ENCODE measurements around the gene TAF11L14.
"Not testable (repeated sequence)": the region's sequence is repeated elsewhere in the genome, so short reads cannot be mapped to it uniquely, and the experiment has no call there.

The TAF11L14 gene

DNA sequence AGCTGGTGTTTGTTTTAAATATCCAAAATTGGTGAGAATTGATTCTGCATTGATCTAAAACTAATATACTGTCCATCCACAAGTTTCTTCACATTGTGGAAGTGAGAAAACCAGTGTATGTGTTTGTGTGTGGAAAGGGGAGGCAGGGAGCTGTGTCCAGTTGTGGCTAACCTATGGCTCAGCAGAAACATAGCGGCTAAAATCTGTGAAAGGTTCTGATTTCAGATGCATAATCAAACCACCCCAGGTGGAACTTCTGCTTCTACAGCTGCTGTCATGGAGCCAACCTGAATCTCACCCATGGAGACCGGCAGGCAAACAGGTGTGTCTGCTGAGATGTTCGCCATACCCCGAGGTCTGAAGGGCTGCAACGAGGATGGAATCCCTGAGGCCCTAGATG is at the start of gene TAF11L14:
TAF11L14 (plus strand) TSS at position 301 of the 400 bp plus-strand sequence.
- no peaks in the 10 kb centered on the region for H3K4me1 ChIP-seq (ENCODE audit: control insufficient read depth in 1 of 2, insufficient read depth in 2 of 2, low read length in 2 of 2)
- H3K27ac ChIP-seq (ENCODE audit: low read depth, low read length) = no peak within 1 kb of the TSS
- H3K9me3 ChIP-seq (ENCODE audit: control insufficient read depth in 1 of 2, low read length in 2 of 2) = peaks cover 4 to 7% of the 10 kb centered on the region in 2 donors
- H3K9ac ChIP-seq (ENCODE audit: low read depth in 1 of 2, low read length in 2 of 2) = no peak within 1 kb of the TSS
- no peak within 1 kb of the TSS for H3K4me3 ChIP-seq (ENCODE audit: low read depth in 1 of 2, low read length in 2 of 2)
- no peaks in the 10 kb centered on the region for H3K27me3 ChIP-seq (ENCODE audit: control insufficient read depth in 1 of 2, insufficient read depth in 2 of 2, low read length in 2 of 2)
- H3K36me3 ChIP-seq (ENCODE audit: control insufficient read depth in 1 of 2, insufficient read depth in 2 of 2, low read length in 2 of 2) = no peaks in the 10 kb centered on the region

DNA sequence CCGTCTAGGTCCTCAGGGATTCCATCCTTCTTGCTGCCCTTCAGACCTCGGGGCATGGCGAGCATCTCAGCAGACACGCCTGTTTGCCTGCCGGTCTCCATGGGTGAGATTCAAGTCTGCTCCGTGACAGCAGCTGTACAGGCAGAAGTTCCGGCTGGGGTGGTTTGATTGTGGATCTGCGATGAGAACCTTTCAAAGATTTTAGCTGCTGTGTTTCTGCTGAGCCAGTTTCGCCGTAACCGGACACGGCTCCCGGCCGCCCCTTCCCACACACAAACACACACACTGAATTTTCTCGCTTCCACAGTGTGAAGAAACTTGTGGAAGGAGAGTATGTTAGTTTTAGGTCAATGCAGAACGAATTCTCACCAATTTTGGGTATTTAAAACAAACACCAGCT is 48.6 kb upstream of the TAF11L14 start, which contains the start of gene TAF11L7:
TAF11L7 (minus strand) TSS at position 101 of the 400 bp plus-strand sequence.
- H3K27me3 ChIP-seq (ENCODE audit: control insufficient read depth in 1 of 2, insufficient read depth in 2 of 2, low read length in 2 of 2); H3K36me3 ChIP-seq (ENCODE audit: control insufficient read depth in 1 of 2, insufficient read depth in 2 of 2, low read length in 2 of 2); H3K9me3 ChIP-seq (ENCODE audit: control insufficient read depth in 1 of 2, low read length in 2 of 2); H3K4me3 ChIP-seq (ENCODE audit: low read depth in 1 of 2, low read length in 2 of 2); H3K4me1 ChIP-seq (ENCODE audit: control insufficient read depth in 1 of 2, insufficient read depth in 2 of 2, low read length in 2 of 2); H3K9ac ChIP-seq (ENCODE audit: low read depth in 1 of 2, low read length in 2 of 2); H3K27ac ChIP-seq (ENCODE audit: low read depth, low read length): not testable (repeated sequence)

DNA sequence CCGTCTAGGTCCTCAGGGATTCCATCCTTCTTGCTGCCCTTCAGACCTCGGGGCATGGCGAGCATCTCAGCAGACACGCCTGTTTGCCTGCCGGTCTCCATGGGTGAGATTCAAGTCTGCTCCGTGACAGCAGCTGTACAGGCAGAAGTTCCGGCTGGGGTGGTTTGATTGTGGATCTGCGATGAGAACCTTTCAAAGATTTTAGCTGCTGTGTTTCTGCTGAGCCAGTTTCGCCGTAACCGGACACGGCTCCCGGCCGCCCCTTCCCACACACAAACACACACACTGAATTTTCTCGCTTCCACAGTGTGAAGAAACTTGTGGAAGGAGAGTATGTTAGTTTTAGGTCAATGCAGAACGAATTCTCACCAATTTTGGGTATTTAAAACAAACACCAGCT is 43.4 kb upstream of the TAF11L14 start, which contains the start of gene TAF11L8:
TAF11L8 (minus strand) TSS at position 101 of the 400 bp plus-strand sequence.
- not testable (repeated sequence) for H3K9me3 ChIP-seq (ENCODE audit: control insufficient read depth in 1 of 2, low read length in 2 of 2); H3K4me3 ChIP-seq (ENCODE audit: low read depth in 1 of 2, low read length in 2 of 2); H3K9ac ChIP-seq (ENCODE audit: low read depth in 1 of 2, low read length in 2 of 2); H3K27me3 ChIP-seq (ENCODE audit: control insufficient read depth in 1 of 2, insufficient read depth in 2 of 2, low read length in 2 of 2); H3K36me3 ChIP-seq (ENCODE audit: control insufficient read depth in 1 of 2, insufficient read depth in 2 of 2, low read length in 2 of 2); H3K27ac ChIP-seq (ENCODE audit: low read depth, low read length); H3K4me1 ChIP-seq (ENCODE audit: control insufficient read depth in 1 of 2, insufficient read depth in 2 of 2, low read length in 2 of 2)

DNA sequence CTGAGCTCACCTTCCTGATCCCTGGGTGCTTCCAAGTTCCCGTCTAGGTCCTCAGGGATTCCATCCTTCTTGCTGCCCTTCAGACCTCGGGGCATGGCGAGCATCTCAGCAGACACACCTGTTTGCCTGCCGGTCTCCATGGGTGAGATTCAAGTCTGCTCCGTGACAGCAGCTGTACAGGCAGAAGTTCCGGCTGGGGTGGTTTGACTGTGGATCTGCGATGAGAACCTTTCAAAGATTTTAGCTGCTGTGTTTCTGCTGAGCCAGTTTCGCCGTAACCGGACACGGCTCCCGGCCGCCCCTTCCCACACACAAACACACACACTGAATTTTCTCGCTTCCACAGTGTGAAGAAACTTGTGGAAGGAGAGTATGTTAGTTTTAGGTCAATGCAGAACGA is 40.0 kb upstream of the TAF11L14 start, which contains the start of gene TAF11L9:
TAF11L9 (minus strand) TSS at position 140 of the 400 bp plus-strand sequence.
- H3K4me1 ChIP-seq (ENCODE audit: control insufficient read depth in 1 of 2, insufficient read depth in 2 of 2, low read length in 2 of 2); H3K4me3 ChIP-seq (ENCODE audit: low read depth in 1 of 2, low read length in 2 of 2); H3K9me3 ChIP-seq (ENCODE audit: control insufficient read depth in 1 of 2, low read length in 2 of 2); H3K27ac ChIP-seq (ENCODE audit: low read depth, low read length); H3K27me3 ChIP-seq (ENCODE audit: control insufficient read depth in 1 of 2, insufficient read depth in 2 of 2, low read length in 2 of 2); H3K36me3 ChIP-seq (ENCODE audit: control insufficient read depth in 1 of 2, insufficient read depth in 2 of 2, low read length in 2 of 2); H3K9ac ChIP-seq (ENCODE audit: low read depth in 1 of 2, low read length in 2 of 2): not testable (repeated sequence)

DNA sequence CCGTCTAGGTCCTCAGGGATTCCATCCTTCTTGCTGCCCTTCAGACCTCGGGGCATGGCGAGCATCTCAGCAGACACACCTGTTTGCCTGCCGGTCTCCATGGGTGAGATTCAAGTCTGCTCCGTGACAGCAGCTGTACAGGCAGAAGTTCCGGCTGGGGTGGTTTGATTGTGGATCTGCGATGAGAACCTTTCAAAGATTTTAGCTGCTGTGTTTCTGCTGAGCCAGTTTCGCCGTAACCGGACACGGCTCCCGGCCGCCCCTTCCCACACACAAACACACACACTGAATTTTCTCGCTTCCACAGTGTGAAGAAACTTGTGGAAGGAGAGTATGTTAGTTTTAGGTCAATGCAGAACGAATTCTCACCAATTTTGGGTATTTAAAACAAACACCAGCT is 36.5 kb upstream of the TAF11L14 start, which contains the start of gene TAF11L10:
TAF11L10 (minus strand) TSS at position 101 of the 400 bp plus-strand sequence.
- H3K4me1 ChIP-seq (ENCODE audit: control insufficient read depth in 1 of 2, insufficient read depth in 2 of 2, low read length in 2 of 2); H3K27me3 ChIP-seq (ENCODE audit: control insufficient read depth in 1 of 2, insufficient read depth in 2 of 2, low read length in 2 of 2); H3K36me3 ChIP-seq (ENCODE audit: control insufficient read depth in 1 of 2, insufficient read depth in 2 of 2, low read length in 2 of 2); H3K4me3 ChIP-seq (ENCODE audit: low read depth in 1 of 2, low read length in 2 of 2); H3K27ac ChIP-seq (ENCODE audit: low read depth, low read length); H3K9me3 ChIP-seq (ENCODE audit: control insufficient read depth in 1 of 2, low read length in 2 of 2); H3K9ac ChIP-seq (ENCODE audit: low read depth in 1 of 2, low read length in 2 of 2): not testable (repeated sequence)

DNA sequence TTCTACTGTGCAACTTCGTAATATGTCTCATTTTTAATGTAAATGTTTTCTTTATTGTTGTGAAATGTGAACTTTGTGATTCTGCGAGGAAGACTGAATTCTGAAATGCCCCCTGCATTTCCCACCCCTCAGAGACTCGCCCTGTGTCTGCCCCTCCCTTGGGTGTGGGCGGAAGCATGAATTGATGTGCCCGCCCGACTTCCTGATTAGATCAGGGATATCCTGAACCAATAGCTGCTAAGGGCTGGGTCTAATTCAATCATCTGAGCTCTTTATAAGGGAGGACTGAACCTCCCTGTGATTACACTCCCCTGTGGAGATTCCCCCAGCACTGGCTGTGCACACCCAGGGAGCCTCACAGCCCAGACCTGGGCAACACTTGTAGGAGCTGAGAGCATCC is 30.4 kb upstream of the TAF11L14 start, which contains the start of gene TAF11L11:
TAF11L11 (plus strand) TSS at position 304 of the 400 bp plus-strand sequence.
- not testable (repeated sequence) for H3K27ac ChIP-seq (ENCODE audit: low read depth, low read length); H3K27me3 ChIP-seq (ENCODE audit: control insufficient read depth in 1 of 2, insufficient read depth in 2 of 2, low read length in 2 of 2); H3K9me3 ChIP-seq (ENCODE audit: control insufficient read depth in 1 of 2, low read length in 2 of 2); H3K36me3 ChIP-seq (ENCODE audit: control insufficient read depth in 1 of 2, insufficient read depth in 2 of 2, low read length in 2 of 2); H3K9ac ChIP-seq (ENCODE audit: low read depth in 1 of 2, low read length in 2 of 2); H3K4me1 ChIP-seq (ENCODE audit: control insufficient read depth in 1 of 2, insufficient read depth in 2 of 2, low read length in 2 of 2); H3K4me3 ChIP-seq (ENCODE audit: low read depth in 1 of 2, low read length in 2 of 2)

DNA sequence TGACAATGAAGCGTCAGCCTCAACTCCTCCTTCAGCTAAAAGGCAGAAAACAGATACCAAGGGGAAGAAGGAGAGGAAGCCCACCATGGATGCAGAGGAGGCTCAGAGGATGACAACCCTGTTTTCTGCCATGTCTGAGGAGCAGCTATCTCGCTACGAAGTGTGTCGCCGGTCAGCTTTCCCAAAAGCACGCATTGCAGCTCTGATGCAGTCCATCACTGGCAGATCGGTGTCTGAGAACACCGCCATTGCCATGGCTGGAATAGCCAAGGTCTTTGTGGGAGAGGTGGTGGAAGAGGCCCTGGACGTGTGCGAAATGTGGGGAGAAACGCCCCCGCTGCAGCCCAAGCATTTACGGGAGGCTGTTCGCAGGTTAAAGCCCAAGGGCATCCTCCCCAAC is 29.3 kb upstream of the TAF11L14 start:
- no peaks in the 10 kb centered on the region for H3K36me3 ChIP-seq (ENCODE audit: control insufficient read depth in 1 of 2, insufficient read depth in 2 of 2, low read length in 2 of 2)
- peaks cover 3% of the 10 kb centered on the region in 2 donors for H3K9me3 ChIP-seq (ENCODE audit: control insufficient read depth in 1 of 2, low read length in 2 of 2)

DNA sequence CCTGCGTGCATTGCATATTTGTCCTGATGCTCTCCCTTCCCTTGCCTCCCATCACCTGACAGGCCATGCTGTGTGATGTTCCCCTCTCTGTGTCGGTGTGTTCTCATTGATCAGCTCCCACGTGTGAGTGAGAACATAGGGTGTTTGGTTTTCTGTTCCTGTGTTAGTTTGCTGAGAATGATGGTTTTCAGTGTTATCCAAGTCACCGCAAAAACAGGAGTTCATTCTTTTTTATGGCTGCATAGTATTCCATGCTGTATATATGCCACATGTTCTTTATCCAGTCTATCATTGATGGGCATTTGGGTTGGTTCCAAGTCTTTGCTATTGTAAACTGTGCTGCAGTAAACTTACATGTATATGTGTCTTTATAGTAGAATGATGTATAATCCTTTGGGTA is 26.8 kb upstream of the TAF11L14 start:
- not testable (repeated sequence) for H3K9ac ChIP-seq (ENCODE audit: low read depth in 1 of 2, low read length in 2 of 2)

More for the DNA sequence above, 29.3 kb upstream of the TAF11L14 start:
- Histone ChIP-seq H3K27ac (ENCODE audit: low read depth, low read length) (no peak overlapping the region), H3K4me3 (ENCODE audit: low read depth in 1 of 2, low read length in 2 of 2) (no peak overlapping the region), H3K4me1 (ENCODE audit: control insufficient read depth in 1 of 2, insufficient read depth in 2 of 2, low read length in 2 of 2) (no peaks in the 10 kb centered on the region), H3K9ac (ENCODE audit: low read depth in 1 of 2, low read length in 2 of 2) (no peak overlapping the region), H3K27me3 (ENCODE audit: control insufficient read depth in 1 of 2, insufficient read depth in 2 of 2, low read length in 2 of 2) (no peaks in the 10 kb centered on the region)

DNA sequence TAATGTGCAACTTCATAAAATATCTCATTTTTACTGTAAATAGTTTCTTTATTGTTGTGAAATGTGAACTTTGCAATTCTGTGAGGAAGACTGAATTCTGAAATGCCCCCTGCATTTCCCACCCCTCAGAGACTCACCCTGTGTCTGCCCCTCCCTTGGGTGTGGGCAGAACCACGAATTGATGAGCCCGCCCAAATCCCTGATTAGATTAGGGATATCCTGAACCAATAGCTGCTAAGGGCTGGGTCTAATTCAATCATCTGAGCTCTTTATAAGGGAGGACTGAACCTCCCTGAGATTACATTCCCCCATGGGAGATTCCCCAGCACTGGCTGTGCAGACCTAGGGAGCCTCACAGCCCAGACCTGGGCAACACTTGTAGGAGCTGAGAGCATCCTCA is 24.2 kb upstream of the TAF11L14 start, which contains the start of gene TAF11L12:
TAF11L12 (plus strand) TSS at position 301 of the 400 bp plus-strand sequence.
- not testable (repeated sequence) for H3K4me3 ChIP-seq (ENCODE audit: low read depth in 1 of 2, low read length in 2 of 2); H3K27ac ChIP-seq (ENCODE audit: low read depth, low read length); H3K27me3 ChIP-seq (ENCODE audit: control insufficient read depth in 1 of 2, insufficient read depth in 2 of 2, low read length in 2 of 2); H3K4me1 ChIP-seq (ENCODE audit: control insufficient read depth in 1 of 2, insufficient read depth in 2 of 2, low read length in 2 of 2); H3K9ac ChIP-seq (ENCODE audit: low read depth in 1 of 2, low read length in 2 of 2); H3K36me3 ChIP-seq (ENCODE audit: control insufficient read depth in 1 of 2, insufficient read depth in 2 of 2, low read length in 2 of 2); H3K9me3 ChIP-seq (ENCODE audit: control insufficient read depth in 1 of 2, low read length in 2 of 2)

More for the DNA sequence above, 26.8 kb upstream of the TAF11L14 start:
- H3K4me1 ChIP-seq (ENCODE audit: control insufficient read depth in 1 of 2, insufficient read depth in 2 of 2, low read length in 2 of 2); H3K27ac ChIP-seq (ENCODE audit: low read depth, low read length); H3K9me3 ChIP-seq (ENCODE audit: control insufficient read depth in 1 of 2, low read length in 2 of 2); H3K36me3 ChIP-seq (ENCODE audit: control insufficient read depth in 1 of 2, insufficient read depth in 2 of 2, low read length in 2 of 2); H3K4me3 ChIP-seq (ENCODE audit: low read depth in 1 of 2, low read length in 2 of 2); H3K27me3 ChIP-seq (ENCODE audit: control insufficient read depth in 1 of 2, insufficient read depth in 2 of 2, low read length in 2 of 2): not testable (repeated sequence)

DNA sequence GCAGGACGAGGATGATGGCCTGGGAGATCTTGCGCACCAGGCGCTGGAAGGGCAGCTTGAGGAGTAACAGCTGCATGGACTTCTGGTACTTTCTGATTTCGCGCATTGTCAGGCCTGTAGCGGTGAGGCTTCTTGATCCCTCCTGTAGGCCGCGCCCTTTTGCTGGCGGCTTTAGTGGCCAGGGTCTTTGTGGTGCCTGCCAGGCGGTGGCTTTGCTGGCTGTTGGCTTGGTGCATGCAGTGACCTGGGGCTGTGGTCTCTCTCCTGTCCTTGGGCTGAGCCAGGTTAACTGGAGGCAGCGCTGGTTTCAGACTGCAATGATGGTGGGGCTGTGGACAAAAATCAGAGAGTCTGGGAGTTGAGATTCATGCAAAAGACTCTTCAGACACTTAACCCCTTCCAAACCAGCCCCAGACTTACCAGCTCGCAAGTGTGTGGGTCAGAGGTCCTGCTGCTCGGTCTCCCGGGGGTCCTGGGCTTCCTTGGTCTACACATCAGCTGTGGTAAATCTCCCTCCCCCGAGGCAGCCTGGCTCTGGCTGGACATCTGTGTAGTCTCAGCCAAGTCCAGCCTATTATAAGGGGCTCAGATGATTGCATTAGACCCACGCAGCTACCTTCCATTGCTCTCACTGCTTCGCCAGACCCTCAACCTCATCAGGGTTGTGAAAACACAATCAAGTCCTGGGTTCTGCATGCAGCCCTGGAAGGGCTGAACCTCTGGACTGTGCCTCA is 19.2 kb upstream of the TAF11L14 start:
- no peak overlapping the region for H3K9ac ChIP-seq (ENCODE audit: low read depth in 1 of 2, low read length in 2 of 2)
- no peaks in the 10 kb centered on the region for H3K27me3 ChIP-seq (ENCODE audit: control insufficient read depth in 1 of 2, insufficient read depth in 2 of 2, low read length in 2 of 2)
- H3K4me1 ChIP-seq (ENCODE audit: control insufficient read depth in 1 of 2, insufficient read depth in 2 of 2, low read length in 2 of 2) = no peaks in the 10 kb centered on the region
- H3K9me3 ChIP-seq (ENCODE audit: control insufficient read depth in 1 of 2, low read length in 2 of 2) = peaks cover 0 to 8% of the 10 kb centered on the region in 2 donors
- no peaks in the 10 kb centered on the region for H3K36me3 ChIP-seq (ENCODE audit: control insufficient read depth in 1 of 2, insufficient read depth in 2 of 2, low read length in 2 of 2)
- no peak overlapping the region for H3K27ac ChIP-seq (ENCODE audit: low read depth, low read length)
- H3K4me3 ChIP-seq (ENCODE audit: low read depth in 1 of 2, low read length in 2 of 2) = no peak overlapping the region
